NCI-H446 (cell line): ENCODE measurements around the gene SH3BGR.
"Not testable (repeated sequence)": the region's sequence is repeated elsewhere in the genome, so short reads cannot be mapped to it uniquely, and the experiment has no call there.

ENCODE experiments used
- DNase-seq, 2 experiments: peaks; one replicate each; lab custom pipeline; 2025; lab: John Stamatoyannopoulos, UW

SH3BGR gene

GRCh38 chr21:39451332-39452206 lies at the start of gene SH3BGR:
TSS of gene SH3BGR (plus strand) at chr21:39451970. CDS start at chr21:39452097, 127 bp downstream.
- DNase-seq = peak in 1 of 2 experiments; percentile 5

- DNase-seq = no peak
These were observed 45.7 kb upstream of the SH3BGR start for GRCh38 chr21:39406065-39406464.

GRCh38 chr21:39419204-39419603 lies 32.6 kb upstream of the SH3BGR start:
- DNase-seq = not testable (repeated sequence)

- no peak for DNase-seq
These were observed 29.1 kb upstream of the SH3BGR start for GRCh38 chr21:39422527-39423241.

DNA sequence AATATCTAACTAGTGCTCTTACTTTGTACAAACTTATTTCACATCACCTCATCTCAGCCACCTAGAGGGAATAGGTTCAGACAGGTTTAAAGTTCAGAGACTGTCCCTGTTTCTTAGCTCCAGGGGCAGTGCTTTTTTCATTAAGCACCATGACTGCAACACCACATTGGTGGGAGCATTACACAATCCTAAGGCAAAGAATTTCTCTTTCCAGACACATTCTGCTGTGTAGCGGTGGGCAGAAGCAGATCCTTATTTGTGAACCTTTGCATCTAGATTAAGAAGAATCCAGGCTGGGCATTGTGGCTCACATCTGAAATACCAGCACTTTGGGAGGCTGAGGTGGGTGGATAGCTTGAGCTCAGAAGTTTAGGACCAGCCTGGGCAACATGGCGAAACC lies 22.3 kb upstream of the SH3BGR start:
- DNase-seq = no peak

DNA sequence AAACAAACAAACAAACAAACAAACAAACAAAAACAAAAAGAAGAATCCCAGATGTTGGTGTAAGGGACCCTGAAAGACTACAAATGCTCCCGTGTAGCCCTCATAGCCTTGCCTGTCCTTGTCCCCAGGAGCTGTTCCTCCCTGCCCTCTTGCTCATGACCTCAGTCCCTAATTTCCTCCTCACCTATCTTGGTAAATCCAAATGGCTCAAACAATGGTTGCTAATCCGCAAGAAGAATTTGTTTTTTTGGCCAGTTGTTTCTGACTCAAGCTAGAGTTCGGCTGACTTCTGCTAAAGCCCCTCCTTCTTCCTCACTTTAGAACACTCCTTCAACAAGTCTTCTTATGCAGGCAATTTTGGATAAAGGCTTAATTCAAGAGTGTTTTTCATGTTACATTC lies 21.8 kb upstream of the SH3BGR start:
- no peak for DNase-seq

- no peak for DNase-seq
These were observed 21.3 kb upstream of the SH3BGR start for GRCh38 chr21:39430457-39430856.

DNA sequence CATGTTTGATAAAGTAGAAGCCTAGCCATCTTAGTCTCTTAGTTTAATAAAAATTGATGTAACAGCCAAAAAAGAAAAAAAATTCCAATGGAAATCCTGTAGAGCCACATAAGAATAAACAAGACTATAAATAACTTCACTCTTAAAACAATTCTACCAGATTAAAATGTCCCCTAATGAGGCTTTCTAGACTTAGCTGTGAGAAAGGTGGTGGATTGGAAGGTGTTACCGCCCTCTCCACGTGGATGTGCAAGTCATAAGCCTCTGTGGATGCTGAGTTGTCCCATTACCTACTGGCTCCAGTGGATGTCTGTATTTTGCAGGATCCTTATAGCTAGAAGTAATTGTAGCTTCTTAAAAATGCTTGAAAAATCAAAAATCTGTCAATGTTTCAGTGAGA lies 20.8 kb upstream of the SH3BGR start:
- DNase-seq = no peak

DNA sequence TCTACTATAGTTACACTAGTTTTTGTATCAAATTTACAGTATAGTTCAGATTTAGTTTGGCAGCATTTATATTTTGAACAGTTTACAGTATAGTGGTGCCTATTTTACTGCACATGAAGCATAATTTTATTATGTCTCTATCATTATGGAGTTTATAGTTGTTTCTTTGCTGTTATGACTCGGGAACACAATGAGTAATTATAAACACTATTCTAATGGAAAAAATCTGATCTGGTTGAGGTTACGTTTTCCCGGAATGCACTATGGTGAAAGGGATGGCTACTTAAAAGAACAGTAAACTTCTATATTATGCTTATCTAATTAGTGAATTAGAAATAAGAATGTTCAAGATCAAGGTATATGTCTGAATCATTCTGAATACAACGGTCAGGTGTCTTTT lies 16.8 kb upstream of the SH3BGR start:
- no peak for DNase-seq

DNA sequence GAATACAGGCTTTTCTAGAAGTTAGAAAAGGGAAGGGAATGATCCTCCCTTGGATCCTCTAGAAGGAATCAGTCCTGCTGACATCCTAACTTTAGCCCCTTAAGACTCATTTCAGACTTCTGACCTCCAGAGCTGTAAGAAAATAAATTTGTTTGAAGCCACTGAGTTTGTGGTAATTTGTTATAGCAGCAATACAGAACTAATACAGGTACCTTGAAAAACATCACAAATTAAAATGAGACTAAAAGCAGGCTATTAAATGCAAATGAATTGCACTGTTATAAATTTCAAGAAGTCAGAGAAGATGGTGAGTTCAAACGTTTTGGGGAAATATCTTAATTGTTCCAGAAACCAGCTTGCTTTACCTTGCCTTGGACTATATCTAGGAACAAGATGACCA lies 12.5 kb upstream of the SH3BGR start:
- DNase-seq = no peak

DNA sequence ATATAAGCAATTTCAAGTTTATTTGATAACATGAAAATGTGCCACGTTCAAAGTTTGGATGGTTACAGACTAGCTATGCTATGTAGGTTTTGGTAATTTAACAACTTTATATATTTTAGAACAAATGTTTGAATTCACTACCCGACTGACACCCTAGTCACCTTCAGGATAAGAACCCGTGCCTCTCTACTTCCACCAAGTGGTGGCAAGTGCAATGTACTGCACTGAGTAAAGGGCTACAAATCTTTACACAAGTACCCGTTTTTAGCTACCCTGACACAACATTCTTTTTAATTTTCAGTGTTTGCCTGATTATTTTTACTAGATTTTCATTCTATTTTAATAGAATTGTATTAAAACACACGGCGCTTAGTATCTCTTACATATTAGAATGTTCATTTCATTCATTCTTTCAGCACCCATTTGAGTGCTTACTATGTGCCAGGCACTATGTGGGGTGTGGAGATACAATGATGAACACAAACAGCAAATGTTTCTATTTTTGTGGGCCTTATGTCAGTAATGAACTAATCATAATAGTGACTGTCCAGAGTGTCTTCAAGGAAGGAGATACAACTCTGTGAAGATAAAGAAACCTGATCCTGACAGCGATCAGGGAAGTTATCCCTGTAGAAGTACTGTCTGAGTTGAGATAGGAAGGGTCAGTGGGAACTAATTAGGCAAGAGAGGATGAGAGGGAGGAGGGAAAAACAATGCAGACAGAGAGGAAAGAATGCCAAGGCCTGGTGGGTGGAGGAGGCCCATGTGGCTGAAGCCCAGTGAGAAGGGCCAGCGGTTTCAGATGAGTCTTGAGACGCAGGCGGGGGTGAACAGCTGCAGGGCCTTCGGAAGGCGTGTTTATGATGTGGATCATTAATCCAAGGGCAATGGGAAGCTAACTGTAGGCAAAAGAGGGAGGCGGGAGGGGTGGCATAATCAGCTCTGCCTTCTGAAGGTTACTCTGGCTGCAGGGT lies 10.0 kb upstream of the SH3BGR start:
- peak; percentile 3 to 45 for DNase-seq

DNA sequence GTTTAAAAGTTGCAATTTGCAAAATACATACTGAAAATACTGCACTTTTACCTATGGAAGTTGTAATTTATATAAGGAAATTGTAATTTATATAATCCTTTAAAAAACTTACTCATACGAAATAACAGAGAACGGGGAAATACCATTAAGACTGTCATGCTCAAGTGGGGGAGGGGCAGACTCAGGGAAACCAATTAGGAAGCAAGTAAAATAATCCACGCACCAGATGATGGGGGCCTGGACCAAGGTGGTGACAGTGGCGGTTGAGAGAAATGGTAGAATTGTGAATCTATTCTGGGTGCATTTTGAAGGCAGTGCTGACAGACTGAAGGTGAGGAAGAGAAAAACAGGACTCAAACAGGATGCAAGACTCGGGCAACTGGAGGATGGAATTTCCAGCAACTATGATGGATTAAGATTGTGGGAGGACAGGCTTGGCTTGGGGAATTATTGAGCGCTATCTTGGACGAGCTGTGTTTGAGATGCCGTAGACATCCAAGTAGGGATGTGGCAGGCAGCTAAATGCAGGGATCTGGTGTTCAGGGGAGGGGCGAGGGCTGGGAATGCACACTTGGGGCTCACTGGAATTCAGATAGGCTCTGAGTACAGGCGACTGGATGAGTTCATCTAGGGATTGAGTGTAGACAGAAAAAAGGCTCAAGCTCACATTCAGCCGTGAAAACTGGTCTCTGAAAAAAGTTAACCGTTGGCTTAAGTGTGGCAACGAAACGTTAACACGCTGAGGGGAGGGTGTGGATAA lies 7.2 kb upstream of the SH3BGR start:
- no peak for DNase-seq

- peak; percentile 82 to 96 for DNase-seq
These were observed 6.2 kb upstream of the SH3BGR start, which contains the start of gene LCA5L for GRCh38 chr21:39445321-39446269. TSS of gene LCA5L (minus strand) at chr21:39445778. CDS start at chr21:39428493, 17,285 bp downstream.

DNA sequence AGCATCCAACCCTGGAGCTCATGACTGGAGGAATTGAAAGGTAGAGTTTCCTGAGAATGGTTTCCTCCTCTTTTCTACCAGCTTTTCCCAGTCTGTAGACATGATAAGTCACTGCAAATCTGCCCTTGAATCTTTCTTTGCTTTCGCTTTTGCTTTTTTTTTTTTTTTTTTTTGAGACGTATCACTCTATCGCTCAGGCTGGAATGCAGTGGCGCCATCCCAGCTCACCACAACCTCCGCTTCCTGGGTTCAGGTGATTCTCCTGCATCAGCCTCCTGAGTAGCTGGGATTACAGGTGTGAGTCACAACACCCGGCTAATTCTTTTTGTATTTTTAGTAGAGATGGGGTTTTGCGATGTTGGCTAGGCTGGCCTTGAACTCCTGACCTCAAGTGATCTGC lies 4.5 kb upstream of the SH3BGR start:
- DNase-seq = no peak

DNA sequence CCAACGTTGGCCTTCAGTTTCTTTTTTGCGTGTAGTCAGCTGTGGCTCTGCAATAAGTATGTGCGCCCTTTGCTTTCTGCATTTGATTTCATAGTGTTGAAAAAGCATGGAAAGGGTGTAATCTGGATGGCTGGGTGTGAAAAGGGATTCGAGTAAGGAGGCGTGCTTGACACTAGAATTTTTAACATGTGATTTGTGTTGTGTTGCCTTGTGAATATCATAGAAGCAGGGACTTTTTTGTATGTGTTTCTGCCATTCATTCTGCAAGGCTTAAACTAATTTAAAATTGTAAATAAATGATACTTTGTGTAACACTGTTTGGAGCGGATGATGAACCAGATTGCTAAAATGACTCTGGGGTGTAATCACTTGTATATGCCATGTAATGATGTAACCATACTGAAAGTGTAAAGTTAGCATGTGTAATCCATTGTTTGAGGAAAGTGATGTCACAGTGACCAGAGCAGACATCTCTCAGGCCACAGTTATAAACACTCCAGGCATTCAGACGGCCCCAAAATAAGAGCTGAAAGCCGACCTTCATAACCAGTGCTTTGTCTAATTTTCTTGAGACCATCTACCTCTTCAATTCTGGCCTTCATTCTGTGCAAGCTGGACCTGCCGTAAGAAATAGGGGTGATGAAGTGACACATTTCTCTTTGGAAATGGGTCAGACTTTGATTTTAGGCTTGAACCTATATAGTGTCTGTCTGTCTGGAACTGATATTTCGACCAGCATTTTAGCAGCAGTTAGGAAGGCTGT lies 618 bp downstream of the SH3BGR start:
- DNase-seq = no peak

GRCh38 chr21:39452970-39453342 lies 1.2 kb downstream of the SH3BGR start:
- no peak for DNase-seq

GRCh38 chr21:39453571-39454179 lies 1.9 kb downstream of the SH3BGR start:
- DNase-seq = no peak

GRCh38 chr21:39454949-39455668 lies 3.3 kb downstream of the SH3BGR start:
- no peak for DNase-seq
